ENCODE measurements around the gene CHST9.
"Not testable (repeated sequence)": the region's sequence is repeated elsewhere in the genome, so short reads cannot be mapped to it uniquely, and the experiment has no call there.

Gene CHST9, protein sequence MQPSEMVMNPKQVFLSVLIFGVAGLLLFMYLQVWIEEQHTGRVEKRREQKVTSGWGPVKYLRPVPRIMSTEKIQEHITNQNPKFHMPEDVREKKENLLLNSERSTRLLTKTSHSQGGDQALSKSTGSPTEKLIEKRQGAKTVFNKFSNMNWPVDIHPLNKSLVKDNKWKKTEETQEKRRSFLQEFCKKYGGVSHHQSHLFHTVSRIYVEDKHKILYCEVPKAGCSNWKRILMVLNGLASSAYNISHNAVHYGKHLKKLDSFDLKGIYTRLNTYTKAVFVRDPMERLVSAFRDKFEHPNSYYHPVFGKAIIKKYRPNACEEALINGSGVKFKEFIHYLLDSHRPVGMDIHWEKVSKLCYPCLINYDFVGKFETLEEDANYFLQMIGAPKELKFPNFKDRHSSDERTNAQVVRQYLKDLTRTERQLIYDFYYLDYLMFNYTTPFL

DNA sequence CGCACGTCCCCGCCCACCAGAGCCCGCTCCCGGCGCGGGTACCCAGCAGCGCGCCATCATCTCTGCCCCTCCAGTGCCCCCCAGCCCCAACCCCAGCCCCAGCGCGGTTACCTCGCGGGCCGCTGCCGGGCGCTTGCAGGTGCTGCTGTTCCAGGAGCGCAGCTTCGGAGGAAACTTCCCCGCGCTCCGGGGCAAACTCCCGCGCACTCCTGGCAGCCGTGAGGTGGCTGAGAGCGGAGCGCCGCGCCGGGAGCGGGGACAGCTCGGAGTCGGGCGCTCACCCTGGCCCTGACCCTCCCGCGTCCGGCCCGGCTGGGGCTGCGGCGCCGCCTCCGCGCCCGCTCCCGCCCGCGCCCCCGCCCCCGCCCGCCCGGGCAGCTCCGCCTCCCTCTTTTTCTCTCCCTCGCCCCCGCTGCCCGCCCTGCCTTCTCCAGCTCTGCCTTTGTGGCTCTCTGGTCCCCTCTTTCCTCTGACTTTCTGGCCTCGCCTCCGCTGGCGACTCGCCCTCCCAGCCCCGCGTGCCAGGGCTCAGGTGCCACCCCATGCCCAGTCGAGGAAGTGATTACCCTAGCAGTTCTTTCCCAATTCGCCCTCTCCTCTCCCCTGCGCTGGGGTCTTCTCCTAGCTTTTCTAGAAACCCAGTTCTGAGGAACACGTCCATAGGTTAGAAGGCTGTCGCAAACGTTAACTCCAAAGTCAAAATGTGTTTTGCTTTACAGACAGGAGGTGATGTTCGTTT is at the start of gene CHST9:
Gene CHST9, minus strand, starts transcription at position 284 of the 739 bp plus-strand sequence. CDS start 42,499 bp downstream, outside the sequence.
- no peaks in the 10 kb centered on the region for H4K20me1 ChIP-seq (ENCODE audit: insufficient read depth)
- no peak within 1 kb of the TSS for H3K27ac ChIP-seq
- H3K4me3 ChIP-seq (IDR thresholded peaks at IDR 0.05; ENCODE audit: insufficient read depth, low read depth, low read length): no peak within 1 kb of the TSS
- H3K79me2 ChIP-seq (ENCODE audit: insufficient read depth, low read depth): no peaks in the 10 kb centered on the region
- peak within 1 kb of the TSS; percentile 52; the same call in 1 of the 2 replicates for H3K4me2 ChIP-seq
- no peak within 1 kb of the TSS for H3K9ac ChIP-seq
- no peaks in the 10 kb centered on the region for H3K4me1 ChIP-seq (ENCODE audit: low read depth, poor library complexity, severe bottlenecking)
- TF ChIP-seq, protein P1, sequence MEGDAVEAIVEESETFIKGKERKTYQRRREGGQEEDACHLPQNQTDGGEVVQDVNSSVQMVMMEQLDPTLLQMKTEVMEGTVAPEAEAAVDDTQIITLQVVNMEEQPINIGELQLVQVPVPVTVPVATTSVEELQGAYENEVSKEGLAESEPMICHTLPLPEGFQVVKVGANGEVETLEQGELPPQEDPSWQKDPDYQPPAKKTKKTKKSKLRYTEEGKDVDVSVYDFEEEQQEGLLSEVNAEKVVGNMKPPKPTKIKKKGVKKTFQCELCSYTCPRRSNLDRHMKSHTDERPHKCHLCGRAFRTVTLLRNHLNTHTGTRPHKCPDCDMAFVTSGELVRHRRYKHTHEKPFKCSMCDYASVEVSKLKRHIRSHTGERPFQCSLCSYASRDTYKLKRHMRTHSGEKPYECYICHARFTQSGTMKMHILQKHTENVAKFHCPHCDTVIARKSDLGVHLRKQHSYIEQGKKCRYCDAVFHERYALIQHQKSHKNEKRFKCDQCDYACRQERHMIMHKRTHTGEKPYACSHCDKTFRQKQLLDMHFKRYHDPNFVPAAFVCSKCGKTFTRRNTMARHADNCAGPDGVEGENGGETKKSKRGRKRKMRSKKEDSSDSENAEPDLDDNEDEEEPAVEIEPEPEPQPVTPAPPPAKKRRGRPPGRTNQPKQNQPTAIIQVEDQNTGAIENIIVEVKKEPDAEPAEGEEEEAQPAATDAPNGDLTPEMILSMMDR (conservative IDR thresholded peaks at IDR 0.05; ENCODE audit: low read depth, low read length): no peak
- H3K27me3 ChIP-seq (ENCODE audit: insufficient read depth, low read depth): no peaks in the 10 kb centered on the region; the same call in 1 of the 2 replicates
- H2AFZ ChIP-seq (ENCODE audit: low read depth): peak within 1 kb of the TSS; percentile 54
- no peaks in the 10 kb centered on the region for H3K36me3 ChIP-seq (ENCODE audit: insufficient read depth)

DNA sequence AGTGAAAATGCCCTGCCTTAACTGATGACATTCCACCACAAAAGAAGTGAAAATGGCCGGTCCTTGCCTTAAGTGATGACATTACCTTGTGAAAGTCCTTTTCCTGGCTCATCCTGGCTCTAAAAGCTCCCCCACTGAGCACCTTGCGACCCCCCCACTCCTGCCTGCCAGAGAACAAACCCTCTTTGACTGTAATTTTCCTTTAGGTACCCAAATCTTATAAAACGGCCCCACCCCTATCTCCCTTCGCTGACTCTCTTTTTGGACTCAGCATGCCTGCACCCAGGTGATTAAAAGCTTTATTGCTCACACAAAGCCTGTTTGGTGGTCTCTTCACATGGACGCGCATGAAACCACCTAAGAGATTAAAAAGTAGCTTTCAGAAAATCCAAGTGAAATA is 47.2 kb upstream of the CHST9 start:
- H3K79me2 ChIP-seq (ENCODE audit: insufficient read depth, low read depth); H4K20me1 ChIP-seq (ENCODE audit: insufficient read depth); H3K4me1 ChIP-seq (ENCODE audit: low read depth, poor library complexity, severe bottlenecking); H3K27me3 ChIP-seq (ENCODE audit: insufficient read depth, low read depth); H3K4me3 ChIP-seq (IDR thresholded peaks at IDR 0.05; ENCODE audit: insufficient read depth, low read depth, low read length); H3K4me2 ChIP-seq; H3K27ac ChIP-seq; H3K9ac ChIP-seq; H2AFZ ChIP-seq (ENCODE audit: low read depth); H3K36me3 ChIP-seq (ENCODE audit: insufficient read depth): not testable (repeated sequence)

DNA sequence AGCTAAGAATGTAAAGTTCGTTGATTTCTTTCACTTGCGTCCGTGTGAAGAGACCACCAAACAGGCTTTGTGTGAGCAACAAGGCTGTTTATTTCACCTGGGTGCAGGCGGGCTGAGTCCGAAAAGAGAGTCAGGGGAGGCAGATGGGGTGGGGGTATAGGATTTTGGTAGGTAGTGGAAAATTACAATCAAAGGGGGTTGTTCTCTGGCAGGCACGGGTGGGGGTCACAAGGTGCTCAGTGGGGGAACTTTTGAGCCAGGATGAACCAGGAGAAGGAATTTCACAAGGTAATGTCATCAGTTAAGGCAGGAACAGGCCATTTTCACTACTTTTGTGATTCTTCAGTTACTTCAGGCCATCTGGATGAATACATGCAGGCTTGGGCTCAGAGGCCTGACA is 46.6 kb upstream of the CHST9 start:
- not testable (repeated sequence) for H3K36me3 ChIP-seq (ENCODE audit: insufficient read depth); H3K9ac ChIP-seq; H3K79me2 ChIP-seq (ENCODE audit: insufficient read depth, low read depth); H4K20me1 ChIP-seq (ENCODE audit: insufficient read depth); H3K27ac ChIP-seq; H2AFZ ChIP-seq (ENCODE audit: low read depth); H3K27me3 ChIP-seq (ENCODE audit: insufficient read depth, low read depth); H3K4me1 ChIP-seq (ENCODE audit: low read depth, poor library complexity, severe bottlenecking); H3K4me2 ChIP-seq; H3K4me3 ChIP-seq (IDR thresholded peaks at IDR 0.05; ENCODE audit: insufficient read depth, low read depth, low read length)

DNA sequence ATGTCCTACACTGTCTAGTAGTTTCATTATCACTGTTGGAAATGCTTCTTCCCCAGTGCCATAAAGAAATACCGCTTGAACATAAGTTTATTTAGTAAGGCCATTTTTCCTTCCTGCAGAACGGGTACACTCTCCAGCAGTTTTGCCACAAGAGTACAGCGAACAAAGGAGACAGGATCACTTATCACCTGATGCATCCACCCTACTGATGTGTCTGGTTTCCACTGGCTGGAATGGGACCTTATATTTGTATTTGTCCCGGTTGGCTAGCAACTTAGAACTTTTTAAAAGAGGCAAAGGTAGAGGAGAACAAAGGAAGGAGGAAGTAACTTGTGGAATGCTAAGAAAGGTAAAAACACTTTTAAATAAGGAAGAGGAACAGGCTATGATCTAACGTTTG is 46.1 kb upstream of the CHST9 start:
- H3K9ac ChIP-seq; H2AFZ ChIP-seq (ENCODE audit: low read depth); H3K27me3 ChIP-seq (ENCODE audit: insufficient read depth, low read depth); H3K27ac ChIP-seq; H3K36me3 ChIP-seq (ENCODE audit: insufficient read depth); H3K4me2 ChIP-seq; H3K79me2 ChIP-seq (ENCODE audit: insufficient read depth, low read depth); H3K4me1 ChIP-seq (ENCODE audit: low read depth, poor library complexity, severe bottlenecking); H4K20me1 ChIP-seq (ENCODE audit: insufficient read depth); H3K4me3 ChIP-seq (IDR thresholded peaks at IDR 0.05; ENCODE audit: insufficient read depth, low read depth, low read length): not testable (repeated sequence)

DNA sequence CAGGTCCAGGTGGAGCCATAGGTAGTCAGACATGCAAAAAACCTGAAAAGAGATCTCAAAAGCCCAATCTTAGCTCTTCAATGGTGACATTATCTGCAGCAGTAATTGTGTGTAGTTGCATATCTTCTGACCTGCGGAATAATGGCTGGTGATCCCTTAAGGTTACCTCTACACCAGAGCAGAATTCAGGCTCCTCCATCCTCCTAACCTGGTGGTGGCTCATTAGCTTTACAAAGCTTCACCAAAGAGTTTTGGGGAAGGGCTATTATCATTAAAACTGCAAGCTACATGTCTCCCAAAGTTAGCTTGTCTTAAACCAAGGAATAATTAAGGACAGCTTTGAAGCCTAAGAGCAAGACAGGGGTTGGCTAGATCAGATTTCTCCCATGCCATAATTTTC is 42.6 kb upstream of the CHST9 start:
- Histone ChIP-seq H4K20me1 (ENCODE audit: insufficient read depth) (no peaks in the 10 kb centered on the region), H2AFZ (ENCODE audit: low read depth) (no peak overlapping the region), H3K36me3 (ENCODE audit: insufficient read depth) (no peaks in the 10 kb centered on the region), H3K27me3 (ENCODE audit: insufficient read depth, low read depth) (no peaks in the 10 kb centered on the region), H3K9ac (no peak overlapping the region), H3K4me2 (no peak overlapping the region), H3K4me3 (IDR thresholded peaks at IDR 0.05; ENCODE audit: insufficient read depth, low read depth, low read length) (no peak overlapping the region), H3K79me2 (ENCODE audit: insufficient read depth, low read depth) (no peaks in the 10 kb centered on the region), H3K4me1 (ENCODE audit: low read depth, poor library complexity, severe bottlenecking) (no peaks in the 10 kb centered on the region), H3K27ac (no peak overlapping the region)
- TF ChIP-seq, protein P1 (conservative IDR thresholded peaks at IDR 0.05; ENCODE audit: low read depth, low read length): no peak
